ENCODE measurements around the gene CSF2. TPM values are rescaled to one million over a fixed set of nuclear protein-coding genes. Genes with fewer than 3 reads are reported as not detected.

Gene CSF2
- total RNA-seq, 1 experiment from 2014 or later = not detected

DNA sequence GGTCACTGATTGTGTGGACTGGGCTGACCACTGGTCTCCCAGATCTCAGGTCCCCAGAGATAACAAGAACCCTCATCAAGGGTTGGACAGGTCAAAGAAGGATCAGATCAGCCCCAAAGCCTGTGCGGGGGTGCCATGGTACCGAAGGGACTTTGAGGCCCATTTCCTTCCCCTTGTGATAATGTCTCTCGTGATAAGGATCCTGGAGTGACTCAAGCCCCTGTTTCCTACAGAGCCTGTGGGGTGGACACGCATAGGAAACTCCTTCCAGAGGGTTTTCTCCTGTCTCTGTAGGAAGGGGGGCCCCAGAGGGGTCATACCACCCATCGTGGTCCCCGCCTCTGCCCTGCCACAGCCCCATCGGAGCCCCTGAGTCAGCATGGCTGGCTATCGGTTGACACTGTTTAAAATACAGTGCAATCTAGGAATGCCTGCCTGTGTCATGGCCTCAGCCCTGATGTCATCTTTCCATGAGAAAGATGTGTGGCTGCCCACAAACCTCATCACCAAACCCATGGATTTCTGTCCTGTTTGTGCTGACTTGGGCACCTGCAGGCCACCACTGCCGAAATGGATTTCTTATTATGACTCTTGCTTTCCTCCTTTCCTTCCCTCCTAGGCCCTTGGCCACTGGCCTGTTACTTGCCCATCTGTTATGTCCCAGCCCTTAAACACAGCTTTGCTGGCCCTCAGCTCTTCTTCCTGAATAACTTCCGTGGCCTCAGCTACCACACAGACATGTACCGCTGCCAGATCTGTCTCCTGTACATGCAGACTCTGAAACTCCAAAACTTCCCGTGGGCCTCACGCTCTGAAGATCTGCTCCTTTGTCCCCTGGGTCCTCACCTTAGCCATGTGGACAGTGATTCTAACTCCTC lies 2.9 kb upstream of the CSF2 start:
- Mint-ChIP-seq H3K4me3 (ENCODE audit: unreplicated experiment) (no peak overlapping the region), H3K27ac (ENCODE audit: unreplicated experiment) (no peak overlapping the region), H3K9me3 (ENCODE audit: unreplicated experiment) (no peaks in the 10 kb centered on the region), H3K27me3 (ENCODE audit: insufficient read depth, unreplicated experiment) (no peaks in the 10 kb centered on the region), H3K36me3 (ENCODE audit: insufficient read depth, unreplicated experiment) (no peaks in the 10 kb centered on the region), H3K4me1 (ENCODE audit: low read depth, unreplicated experiment) (no peaks in the 10 kb centered on the region)
- H3K27me3 ChIP-seq (replicated peaks; ENCODE audit: control insufficient read depth, insufficient read depth, low read length) = no peaks in the 10 kb centered on the region
- peak in 1 of 2 experiments; percentile 12 for DNase-seq
- no peak for TF ChIP-seq CTCF (IDR thresholded peaks at IDR 0.05; ENCODE audit: insufficient read depth in 1 of 2, low read depth in 1 of 2, low read length in 1 of 2, severe bottlenecking in 1 of 2, unreplicated experiment in 1 of 2)
- ChIA-PET CTCF (no interaction called here), POLR2A (no interaction called here)
- no peaks in the 10 kb centered on the region for H3K4me1 ChIP-seq
- no TSS peak for BruUV-seq (replicated peaks)
- no peaks in the 10 kb centered on the region for H3K36me3 ChIP-seq (ENCODE audit: control insufficient read depth, insufficient read depth, low read length)
- intact Hi-C loops (cut with micrococcal nuclease; ENCODE audit: unreplicated experiment) = no loop called here
- H3K4me3 ChIP-seq (ENCODE audit: low read depth, low read length) = no peak overlapping the region
- no peaks in the 10 kb centered on the region for H3K9me3 ChIP-seq

- no peaks in the 10 kb centered on the region for H3K9me3 ChIP-seq
- Mint-ChIP-seq H3K27me3 (ENCODE audit: insufficient read depth, unreplicated experiment) (no peaks in the 10 kb centered on the region), H3K9me3 (ENCODE audit: unreplicated experiment) (no peaks in the 10 kb centered on the region), H3K4me3 (ENCODE audit: unreplicated experiment) (no peak overlapping the region), H3K4me1 (ENCODE audit: low read depth, unreplicated experiment) (no peaks in the 10 kb centered on the region), H3K27ac (ENCODE audit: unreplicated experiment) (no peak overlapping the region), H3K36me3 (ENCODE audit: insufficient read depth, unreplicated experiment) (no peaks in the 10 kb centered on the region)
- BruUV-seq (replicated peaks) = no TSS peak
- no peaks in the 10 kb centered on the region for H3K4me1 ChIP-seq
- no peaks in the 10 kb centered on the region for H3K36me3 ChIP-seq (ENCODE audit: control insufficient read depth, insufficient read depth, low read length)
- TF ChIP-seq CTCF (IDR thresholded peaks at IDR 0.05; ENCODE audit: insufficient read depth in 1 of 2, low read depth in 1 of 2, low read length in 1 of 2, severe bottlenecking in 1 of 2, unreplicated experiment in 1 of 2) = no peak
- H3K27me3 ChIP-seq (replicated peaks; ENCODE audit: control insufficient read depth, insufficient read depth, low read length) = no peaks in the 10 kb centered on the region
- POLR2A ChIA-PET = no interaction called here
- CTCF ChIA-PET = no interaction called here
- intact Hi-C loops (cut with micrococcal nuclease; ENCODE audit: unreplicated experiment) = no loop called here
- no peak overlapping the region for H3K4me3 ChIP-seq (ENCODE audit: low read depth, low read length)
- no peak for DNase-seq
Measured at GRCh38 chr5:132071338-132071707, 2.3 kb upstream of the CSF2 start.

DNA sequence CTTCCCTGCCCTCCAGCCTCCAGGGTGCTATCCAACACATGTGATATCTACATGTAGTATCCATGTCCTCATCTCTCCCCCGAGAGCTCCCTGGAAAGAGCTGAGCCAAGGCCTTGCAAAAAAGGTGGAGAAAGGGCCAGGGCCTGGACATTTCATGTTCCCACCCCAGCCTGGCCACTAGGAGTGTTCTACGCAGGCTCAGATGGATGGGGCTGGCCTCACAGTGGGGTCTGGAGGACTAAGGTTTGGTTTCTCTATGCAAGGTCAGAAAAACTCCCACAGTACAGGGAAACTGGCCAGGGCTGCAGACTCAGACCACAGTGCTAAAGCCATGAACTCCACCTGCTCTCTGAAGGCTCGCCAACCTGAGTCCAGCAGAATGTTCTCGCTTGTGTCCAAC lies 1.5 kb upstream of the CSF2 start:
- no peak overlapping the region for H3K27ac Mint-ChIP-seq (ENCODE audit: unreplicated experiment)
- Histone ChIP-seq H3K9me3 (no peaks in the 10 kb centered on the region), H3K27me3 (replicated peaks; ENCODE audit: control insufficient read depth, insufficient read depth, low read length) (no peaks in the 10 kb centered on the region), H3K36me3 (ENCODE audit: control insufficient read depth, insufficient read depth, low read length) (no peaks in the 10 kb centered on the region), H3K4me3 (ENCODE audit: low read depth, low read length) (no peak overlapping the region), H3K4me1 (no peaks in the 10 kb centered on the region)
- POLR2A ChIA-PET = no interaction called here
- H3K27me3 Mint-ChIP-seq (ENCODE audit: insufficient read depth, unreplicated experiment) = no peaks in the 10 kb centered on the region
- H3K36me3 Mint-ChIP-seq (ENCODE audit: insufficient read depth, unreplicated experiment) = no peaks in the 10 kb centered on the region
- DNase-seq = no peak
- H3K4me1 Mint-ChIP-seq (ENCODE audit: low read depth, unreplicated experiment) = no peaks in the 10 kb centered on the region
- CTCF ChIA-PET = interaction anchor here (1.3 kb wide), 1 partner anchor 9 kb away, joined by 5 read pairs; no protein-coding TSS in a partner anchor
- H3K4me3 Mint-ChIP-seq (ENCODE audit: unreplicated experiment) = no peak overlapping the region
- no peak for TF ChIP-seq CTCF (IDR thresholded peaks at IDR 0.05; ENCODE audit: insufficient read depth in 1 of 2, low read depth in 1 of 2, low read length in 1 of 2, severe bottlenecking in 1 of 2, unreplicated experiment in 1 of 2)
- intact Hi-C loops (cut with micrococcal nuclease; ENCODE audit: unreplicated experiment) = no loop called here
- H3K9me3 Mint-ChIP-seq (ENCODE audit: unreplicated experiment) = no peaks in the 10 kb centered on the region
- no TSS peak for BruUV-seq (replicated peaks)

All from Caco-2 (cell line).